OCI-LY3 (cell line): ENCODE data around the gene LYPD4.

ENCODE experiments used
- EZH2phosphoT487 ChIP-seq: fragments of 200-600 bp; shearing (Covaris generic); IDR thresholded peaks from 2 replicates; pipeline ENCODE4 v1.6.1; 2018; ENCODE audit warnings: antibody characterized with exemption, mixed run types, low read depth
- TF ChIP-seq, protein P1 (sequence below): fragments of 200-600, 300-600 bp; sonication (generic); IDR thresholded peaks from 2 replicates; pipeline ENCODE4 v1.5.1; 2014; ENCODE audit warnings: antibody characterized with exemption, low read length, low read depth

DNA sequence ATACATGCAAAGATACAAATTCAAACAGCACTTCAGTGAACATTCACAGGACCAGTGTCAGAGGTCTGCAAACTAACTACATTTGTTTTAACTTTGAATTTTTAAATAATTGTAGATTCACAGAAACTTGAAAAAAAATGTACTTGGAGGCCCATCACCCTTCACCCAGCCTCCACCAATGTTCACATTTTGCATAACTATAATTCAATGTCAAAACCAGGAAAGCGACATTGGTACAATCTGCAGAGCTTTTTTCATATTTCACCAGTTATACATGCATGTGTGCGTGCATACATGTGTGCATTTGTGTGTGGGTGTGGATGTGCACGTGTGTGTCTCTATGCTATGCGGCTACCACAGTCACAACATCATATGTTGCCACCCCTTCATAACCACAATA lies 29.2 kb downstream of the LYPD4 start:
- TF ChIP-seq, protein P1, sequence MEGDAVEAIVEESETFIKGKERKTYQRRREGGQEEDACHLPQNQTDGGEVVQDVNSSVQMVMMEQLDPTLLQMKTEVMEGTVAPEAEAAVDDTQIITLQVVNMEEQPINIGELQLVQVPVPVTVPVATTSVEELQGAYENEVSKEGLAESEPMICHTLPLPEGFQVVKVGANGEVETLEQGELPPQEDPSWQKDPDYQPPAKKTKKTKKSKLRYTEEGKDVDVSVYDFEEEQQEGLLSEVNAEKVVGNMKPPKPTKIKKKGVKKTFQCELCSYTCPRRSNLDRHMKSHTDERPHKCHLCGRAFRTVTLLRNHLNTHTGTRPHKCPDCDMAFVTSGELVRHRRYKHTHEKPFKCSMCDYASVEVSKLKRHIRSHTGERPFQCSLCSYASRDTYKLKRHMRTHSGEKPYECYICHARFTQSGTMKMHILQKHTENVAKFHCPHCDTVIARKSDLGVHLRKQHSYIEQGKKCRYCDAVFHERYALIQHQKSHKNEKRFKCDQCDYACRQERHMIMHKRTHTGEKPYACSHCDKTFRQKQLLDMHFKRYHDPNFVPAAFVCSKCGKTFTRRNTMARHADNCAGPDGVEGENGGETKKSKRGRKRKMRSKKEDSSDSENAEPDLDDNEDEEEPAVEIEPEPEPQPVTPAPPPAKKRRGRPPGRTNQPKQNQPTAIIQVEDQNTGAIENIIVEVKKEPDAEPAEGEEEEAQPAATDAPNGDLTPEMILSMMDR, result no peak
- TF ChIP-seq EZH2phosphoT487, result no peak
